ENCODE measurements around the gene HLCS.

The HLCS gene

GRCh38 chr21:36915696-36916245 is 50.7 kb downstream of the HLCS start:
- no peak for DNase-seq (ENCODE audit: low read depth in 3 of 3, low spot score in 1 of 3)

GRCh38 chr21:36915014-36915695 is 51.3 kb downstream of the HLCS start:
- DNase-seq (ENCODE audit: low read depth in 3 of 3, low spot score in 1 of 3): no peak

GRCh38 chr21:36914244-36915013 is 52.0 kb downstream of the HLCS start:
- DNase-seq (ENCODE audit: low read depth in 3 of 3, low spot score in 1 of 3): no peak

- DNase-seq (ENCODE audit: low read depth in 3 of 3, low spot score in 1 of 3): no peak
Measured at GRCh38 chr21:36913247-36914169, 53.0 kb downstream of the HLCS start.

GRCh38 chr21:36910581-36911307 is 55.7 kb downstream of the HLCS start:
- DNase-seq (ENCODE audit: low read depth in 3 of 3, low spot score in 1 of 3): no peak

GRCh38 chr21:36909901-36910561 is 56.4 kb downstream of the HLCS start:
- DNase-seq (ENCODE audit: low read depth in 3 of 3, low spot score in 1 of 3): no peak

- DNase-seq (ENCODE audit: low read depth in 3 of 3, low spot score in 1 of 3): no peak
Measured at GRCh38 chr21:36909423-36909822, 57.0 kb downstream of the HLCS start.

- no peak for DNase-seq (ENCODE audit: low read depth in 3 of 3, low spot score in 1 of 3)
Measured at GRCh38 chr21:36908260-36908908, 58.1 kb downstream of the HLCS start.

- no peak for DNase-seq (ENCODE audit: low read depth in 3 of 3, low spot score in 1 of 3)
Measured at GRCh38 chr21:36904093-36904666, 62.3 kb downstream of the HLCS start.

GRCh38 chr21:36902793-36903192 is 63.7 kb downstream of the HLCS start:
- DNase-seq (ENCODE audit: low read depth in 3 of 3, low spot score in 1 of 3): no peak

GRCh38 chr21:36902331-36902730 is 64.1 kb downstream of the HLCS start:
- no peak for DNase-seq (ENCODE audit: low read depth in 3 of 3, low spot score in 1 of 3)

- no peak for DNase-seq (ENCODE audit: low read depth in 3 of 3, low spot score in 1 of 3)
Measured at GRCh38 chr21:36901575-36901974, 64.9 kb downstream of the HLCS start.

- DNase-seq (ENCODE audit: low read depth in 3 of 3, low spot score in 1 of 3): no peak
Measured at GRCh38 chr21:36893581-36893980, 72.9 kb downstream of the HLCS start.

GRCh38 chr21:36892201-36892600 is 74.3 kb downstream of the HLCS start:
- DNase-seq (ENCODE audit: low read depth in 3 of 3, low spot score in 1 of 3): no peak

- no peak for DNase-seq (ENCODE audit: low read depth in 3 of 3, low spot score in 1 of 3)
Measured at GRCh38 chr21:36891692-36892091, 74.8 kb downstream of the HLCS start.

GRCh38 chr21:36891121-36891520 is 75.3 kb downstream of the HLCS start:
- no peak for DNase-seq (ENCODE audit: low read depth in 3 of 3, low spot score in 1 of 3)

- DNase-seq (ENCODE audit: low read depth in 3 of 3, low spot score in 1 of 3): no peak
Measured at GRCh38 chr21:36890086-36890485, 76.4 kb downstream of the HLCS start.

GRCh38 chr21:36889401-36889800 is 77.1 kb downstream of the HLCS start:
- DNase-seq (ENCODE audit: low read depth in 3 of 3, low spot score in 1 of 3): no peak

- no peak for DNase-seq (ENCODE audit: low read depth in 3 of 3, low spot score in 1 of 3)
Measured at GRCh38 chr21:36888466-36888865, 78.0 kb downstream of the HLCS start.

All from stimulated activated CD4-positive, alpha-beta T cell treated with anti-CD3 and anti-CD28 coated beads, TNF-alpha, amount 100 ng/mL, for 1 hour (primary cell).